ENCODE data around the gene KIAA1755.

DNA sequence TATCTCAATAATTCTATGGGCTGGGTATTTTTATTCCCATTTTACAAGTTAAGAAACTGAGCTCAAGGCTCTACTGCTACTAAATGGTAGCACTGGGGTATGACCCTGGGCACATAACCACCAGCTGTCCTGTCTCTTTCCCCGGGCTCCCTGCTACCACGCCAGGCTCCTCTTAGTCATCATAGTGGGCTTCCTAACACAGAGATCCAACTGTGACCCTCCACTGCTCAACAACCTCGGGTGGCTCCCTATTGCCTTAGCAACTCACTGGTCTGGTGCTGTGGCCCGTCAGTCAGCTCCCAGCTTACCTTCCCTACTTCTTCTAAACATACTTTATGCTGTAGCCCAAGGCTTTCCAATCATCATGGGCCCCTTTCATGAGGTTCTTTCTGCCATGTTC, 4.5 kb downstream of the KIAA1755 start:
- TF ChIP-seq, protein P1, sequence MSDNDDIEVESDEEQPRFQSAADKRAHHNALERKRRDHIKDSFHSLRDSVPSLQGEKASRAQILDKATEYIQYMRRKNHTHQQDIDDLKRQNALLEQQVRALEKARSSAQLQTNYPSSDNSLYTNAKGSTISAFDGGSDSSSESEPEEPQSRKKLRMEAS (IDR thresholded peaks at IDR 0.05; ENCODE audit: low read depth, low read length) = no peak
- TF ChIP-seq, protein P2, sequence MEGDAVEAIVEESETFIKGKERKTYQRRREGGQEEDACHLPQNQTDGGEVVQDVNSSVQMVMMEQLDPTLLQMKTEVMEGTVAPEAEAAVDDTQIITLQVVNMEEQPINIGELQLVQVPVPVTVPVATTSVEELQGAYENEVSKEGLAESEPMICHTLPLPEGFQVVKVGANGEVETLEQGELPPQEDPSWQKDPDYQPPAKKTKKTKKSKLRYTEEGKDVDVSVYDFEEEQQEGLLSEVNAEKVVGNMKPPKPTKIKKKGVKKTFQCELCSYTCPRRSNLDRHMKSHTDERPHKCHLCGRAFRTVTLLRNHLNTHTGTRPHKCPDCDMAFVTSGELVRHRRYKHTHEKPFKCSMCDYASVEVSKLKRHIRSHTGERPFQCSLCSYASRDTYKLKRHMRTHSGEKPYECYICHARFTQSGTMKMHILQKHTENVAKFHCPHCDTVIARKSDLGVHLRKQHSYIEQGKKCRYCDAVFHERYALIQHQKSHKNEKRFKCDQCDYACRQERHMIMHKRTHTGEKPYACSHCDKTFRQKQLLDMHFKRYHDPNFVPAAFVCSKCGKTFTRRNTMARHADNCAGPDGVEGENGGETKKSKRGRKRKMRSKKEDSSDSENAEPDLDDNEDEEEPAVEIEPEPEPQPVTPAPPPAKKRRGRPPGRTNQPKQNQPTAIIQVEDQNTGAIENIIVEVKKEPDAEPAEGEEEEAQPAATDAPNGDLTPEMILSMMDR (IDR thresholded peaks at IDR 0.05; ENCODE audit: low read depth, low read length) = no peak
- TF ChIP-seq POLR2A (IDR thresholded peaks at IDR 0.05; ENCODE audit: extremely low read depth, insufficient read length) = no peak
